ENCODE data around the gene ADAMTSL4. TPM values are rescaled to one million over a fixed set of nuclear protein-coding genes. Genes with fewer than 3 reads are reported as not detected.
A peak's percentile ranks its signal among the peaks of the same experiment; 100 is the strongest.

Gene ADAMTSL4
- total and polyA plus RNA-seq, 2 experiments from 2014 or later = 44.2 to 51.9 TPM

DNA sequence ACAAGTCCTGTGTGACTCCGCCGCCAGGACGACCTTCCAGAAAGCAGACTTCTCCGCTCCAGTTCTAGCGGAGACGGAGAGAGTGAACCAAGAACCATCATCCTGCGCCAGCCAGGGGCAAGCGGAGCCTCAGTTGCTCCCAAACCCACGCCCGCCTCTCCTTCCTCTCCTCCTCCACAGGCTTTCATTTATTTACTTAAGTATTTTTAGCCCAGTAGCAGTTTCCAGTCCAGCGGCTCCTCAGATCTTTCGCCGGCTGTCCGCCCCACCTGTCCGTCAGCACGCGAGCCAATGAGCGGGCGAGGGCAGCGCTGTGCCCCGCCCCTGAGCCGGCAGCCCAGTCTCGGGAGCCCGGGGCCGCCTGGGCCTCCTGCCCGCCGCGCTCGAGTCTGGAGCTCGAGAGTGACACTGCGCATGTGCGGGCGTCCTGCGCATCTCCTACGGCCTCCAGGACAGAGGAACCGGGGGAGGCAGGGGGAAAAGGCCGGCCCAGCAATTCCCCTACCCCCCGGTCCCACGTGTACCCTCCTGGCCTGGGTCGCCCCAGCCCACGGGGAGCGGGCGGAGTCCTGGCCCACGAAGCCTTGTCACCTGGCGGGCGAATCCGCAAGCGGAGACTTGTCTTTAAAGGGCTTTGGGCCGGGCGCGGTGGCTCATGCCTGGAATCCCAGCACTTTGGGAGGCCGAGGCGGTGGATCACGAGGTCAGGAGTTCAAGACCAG is 33.7 kb upstream of the ADAMTSL4 start, which contains the start of gene FALEC:
FALEC (plus strand) TSS at position 425 of the 722 bp plus-strand sequence.
- TF ChIP-seq CTCF (IDR thresholded peaks at IDR 0.05; ENCODE audit: low read depth, low read length) = no peak
- Histone ChIP-seq H3K27me3 (no peaks in the 10 kb centered on the region), H3K36me3 (no peaks in the 10 kb centered on the region), H3K27ac (peak within 1 kb of the TSS; percentile 86), H3K4me1 (ENCODE audit: low read depth) (peaks cover 11% of the 10 kb centered on the region), H3K4me3 (peak within 1 kb of the TSS; percentile 43), H3K9me3 (ENCODE audit: low read depth) (no peaks in the 10 kb centered on the region)
- DNase-seq (ENCODE audit: low read depth in 1 of 2, low spot score in 1 of 2) = peak; percentile 98

DNA sequence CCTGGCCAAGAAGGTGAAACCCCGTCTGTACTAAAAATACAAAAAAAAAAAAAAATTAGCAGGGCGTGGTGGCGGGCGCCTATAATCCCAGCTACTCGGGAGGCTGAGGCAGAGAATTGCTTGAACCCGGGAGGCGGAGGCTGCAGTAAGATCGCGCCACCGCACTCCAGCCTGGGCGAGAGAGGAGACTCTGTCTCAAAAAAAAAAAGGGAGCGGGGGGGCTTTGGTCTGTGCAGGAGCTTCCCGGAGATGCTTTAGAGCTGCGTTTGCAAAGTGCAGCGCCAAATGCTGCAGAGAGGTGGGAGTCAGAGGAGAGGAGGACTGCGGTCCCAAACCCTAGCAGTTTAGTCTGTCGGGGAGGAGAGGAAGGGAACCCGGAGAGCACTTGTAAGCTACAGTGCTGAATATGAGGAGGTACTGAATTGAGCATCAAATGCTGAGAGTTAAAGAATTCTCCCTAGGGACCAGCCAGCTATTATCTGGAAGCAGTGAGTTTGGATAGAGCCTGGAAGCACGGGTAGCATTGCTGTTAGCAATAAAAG is 33.1 kb upstream of the ADAMTSL4 start:
- DNase-seq (ENCODE audit: low read depth in 1 of 2, low spot score in 1 of 2) = peak in 1 of 2 donors; percentile 21
- no peak for TF ChIP-seq CTCF (IDR thresholded peaks at IDR 0.05; ENCODE audit: low read depth, low read length)
- Histone ChIP-seq H3K27ac (no peak overlapping the region), H3K36me3 (no peaks in the 10 kb centered on the region), H3K27me3 (no peaks in the 10 kb centered on the region), H3K9me3 (ENCODE audit: low read depth) (no peaks in the 10 kb centered on the region), H3K4me3 (peak overlapping the region; percentile 43), H3K4me1 (ENCODE audit: low read depth) (peaks cover 11% of the 10 kb centered on the region)

- TF ChIP-seq CTCF (IDR thresholded peaks at IDR 0.05; ENCODE audit: low read depth, low read length) = no peak
- Histone ChIP-seq H3K9me3 (ENCODE audit: low read depth) (no peaks in the 10 kb centered on the region), H3K27ac (no peak overlapping the region), H3K4me3 (peak overlapping the region; percentile 43), H3K27me3 (no peaks in the 10 kb centered on the region), H3K4me1 (ENCODE audit: low read depth) (peaks cover 11% of the 10 kb centered on the region), H3K36me3 (no peaks in the 10 kb centered on the region)
- no peak for DNase-seq (ENCODE audit: low read depth in 1 of 2, low spot score in 1 of 2)
These were observed 32.6 kb upstream of the ADAMTSL4 start for GRCh38 chr1:150516616-150517015.

DNA sequence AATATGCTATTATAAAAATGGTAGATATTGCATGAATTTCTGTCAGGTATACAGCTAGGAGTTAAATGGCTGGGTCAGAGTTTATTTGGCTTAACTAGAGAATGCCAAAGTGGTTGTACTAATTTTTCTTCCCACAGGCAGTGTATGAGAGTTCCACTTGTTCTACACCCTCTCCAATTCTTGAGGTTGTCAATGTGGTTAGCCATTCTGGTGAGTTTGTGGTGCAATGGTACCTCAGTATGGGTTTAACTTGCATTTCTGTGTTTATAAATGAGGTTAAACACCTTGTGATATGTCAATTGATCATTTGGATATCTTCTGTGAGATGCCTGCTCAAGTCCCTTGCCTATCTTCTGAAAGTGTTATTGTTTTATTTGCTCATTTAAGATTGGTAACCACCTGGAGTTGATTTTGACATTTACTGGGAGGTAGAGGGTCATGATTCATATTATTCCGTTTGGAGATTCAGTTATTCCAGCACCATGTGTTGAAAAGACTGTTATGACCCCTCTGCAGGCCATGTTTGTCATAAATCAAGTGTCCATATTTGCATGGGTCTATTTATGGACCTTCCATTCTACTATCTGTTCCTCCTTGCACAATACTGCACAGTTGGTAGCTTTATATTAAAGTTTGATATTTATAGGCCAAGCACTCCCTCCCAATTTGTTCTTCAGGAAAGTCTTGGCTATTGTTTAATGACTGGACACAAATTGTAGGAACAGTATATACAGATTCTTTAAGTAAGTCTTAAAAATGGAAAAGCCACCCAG is 27.8 kb upstream of the ADAMTSL4 start:
- no peak for DNase-seq (ENCODE audit: low read depth in 1 of 2, low spot score in 1 of 2)
- H3K27ac ChIP-seq = no peak overlapping the region
- H3K4me3 ChIP-seq = no peak overlapping the region
- peaks cover under 1% of the 10 kb centered on the region for H3K4me1 ChIP-seq (ENCODE audit: low read depth)
- H3K27me3 ChIP-seq = no peaks in the 10 kb centered on the region
- no peaks in the 10 kb centered on the region for H3K9me3 ChIP-seq (ENCODE audit: low read depth)
- no peak for TF ChIP-seq CTCF (IDR thresholded peaks at IDR 0.05; ENCODE audit: low read depth, low read length)
- H3K36me3 ChIP-seq = no peaks in the 10 kb centered on the region

- no peak overlapping the region for H3K27ac ChIP-seq
- H3K9me3 ChIP-seq (ENCODE audit: low read depth) = no peaks in the 10 kb centered on the region
- H3K4me3 ChIP-seq = no peak overlapping the region
- H3K36me3 ChIP-seq = no peaks in the 10 kb centered on the region
- H3K27me3 ChIP-seq = no peaks in the 10 kb centered on the region
- no peak for DNase-seq (ENCODE audit: low read depth in 1 of 2, low spot score in 1 of 2)
- no peaks in the 10 kb centered on the region for H3K4me1 ChIP-seq (ENCODE audit: low read depth)
- TF ChIP-seq CTCF (IDR thresholded peaks at IDR 0.05; ENCODE audit: low read depth, low read length) = no peak
These were observed 23.9 kb upstream of the ADAMTSL4 start for GRCh38 chr1:150525348-150525747.

All from cardiac muscle cell (in vitro differentiated cells and primary cell).